Colon (tissue), 2 donors: ENCODE measurements around the gene SPDYE6.
"Not testable (repeated sequence)": the region's sequence is repeated elsewhere in the genome, so short reads cannot be mapped to it uniquely, and the experiment has no call there.

Source experiments
- FAIRE-seq: peaks from 2 replicates; lab custom pipeline; 2012; peaks lifted over from hg19 to GRCh38; lab: Jason Lieb, UNC
- donor health status: control.
- donor health status: control.

The SPDYE6 gene

GRCh38 chr7:102317231-102318059 lies 38.8 kb downstream of the SPDYE6 start:
- no peak for FAIRE-seq

- FAIRE-seq = no peak
Measured at GRCh38 chr7:102313997-102314780, 42.1 kb downstream of the SPDYE6 start.

GRCh38 chr7:102312317-102312716 lies 43.9 kb downstream of the SPDYE6 start:
- FAIRE-seq = no peak

GRCh38 chr7:102310414-102310815 lies 45.8 kb downstream of the SPDYE6 start:
- FAIRE-seq = no peak

GRCh38 chr7:102306916-102307677 lies 49.1 kb downstream of the SPDYE6 start:
- FAIRE-seq = no peak

GRCh38 chr7:102305414-102306268 lies 50.6 kb downstream of the SPDYE6 start:
- FAIRE-seq = no peak

GRCh38 chr7:102304668-102305067 lies 51.6 kb downstream of the SPDYE6 start:
- no peak for FAIRE-seq

- no peak for FAIRE-seq
Measured at GRCh38 chr7:102303669-102304422, 52.4 kb downstream of the SPDYE6 start.

- FAIRE-seq = no peak
Measured at GRCh38 chr7:102302025-102302424, 54.2 kb downstream of the SPDYE6 start.

- not testable (repeated sequence) for FAIRE-seq
Measured at GRCh38 chr7:102301367-102301766, 54.9 kb downstream of the SPDYE6 start.

- no peak for FAIRE-seq
Measured at GRCh38 chr7:102300643-102301221, 55.5 kb downstream of the SPDYE6 start.

- FAIRE-seq = no peak
Measured at GRCh38 chr7:102297487-102298218, 58.6 kb downstream of the SPDYE6 start.

GRCh38 chr7:102296514-102296913 lies 59.7 kb downstream of the SPDYE6 start:
- FAIRE-seq = no peak

GRCh38 chr7:102296179-102296438 lies 60.1 kb downstream of the SPDYE6 start:
- FAIRE-seq = no peak
